Retina (tissue), 1 donor: Measurements from ENCODE around the gene KLK14.

Source experiments
- DNase-seq: peaks from one replicate; pipeline ENCODE4 v3.0.0-alpha.2; 2016

Gene KLK14

DNA sequence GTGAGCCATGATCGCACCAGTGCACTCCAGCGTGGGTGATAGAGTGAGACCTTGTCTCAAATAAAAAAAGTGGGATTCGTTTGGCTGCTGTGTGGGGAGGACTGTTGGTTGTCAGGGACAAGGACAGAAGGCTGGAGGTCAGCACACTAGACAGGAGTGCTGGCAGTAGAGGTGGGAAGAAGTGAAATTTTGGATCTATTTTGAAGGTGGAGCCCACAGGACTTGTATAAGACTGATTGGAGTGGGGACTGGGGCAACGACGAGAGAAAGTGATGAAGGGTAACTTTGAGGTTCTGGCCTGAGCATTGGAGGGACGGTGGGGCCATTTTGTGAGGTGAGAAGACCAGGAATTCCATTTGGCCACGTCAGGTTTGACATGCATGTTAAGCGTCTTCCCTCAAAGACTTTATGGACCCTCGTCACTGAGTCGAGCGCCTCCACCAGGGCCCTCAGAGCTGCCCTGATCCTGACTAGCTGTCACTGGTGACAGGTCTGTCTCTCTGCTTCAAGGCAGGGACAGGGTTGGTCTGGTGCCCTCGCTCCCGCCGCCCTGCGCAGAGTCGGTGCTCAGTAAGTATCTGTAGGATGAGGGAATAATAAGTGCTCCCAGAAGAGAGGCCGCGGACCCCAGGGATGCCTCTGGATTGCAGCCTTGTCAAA is 24.8 kb upstream of the KLK14 start:
- no peak for DNase-seq

DNA sequence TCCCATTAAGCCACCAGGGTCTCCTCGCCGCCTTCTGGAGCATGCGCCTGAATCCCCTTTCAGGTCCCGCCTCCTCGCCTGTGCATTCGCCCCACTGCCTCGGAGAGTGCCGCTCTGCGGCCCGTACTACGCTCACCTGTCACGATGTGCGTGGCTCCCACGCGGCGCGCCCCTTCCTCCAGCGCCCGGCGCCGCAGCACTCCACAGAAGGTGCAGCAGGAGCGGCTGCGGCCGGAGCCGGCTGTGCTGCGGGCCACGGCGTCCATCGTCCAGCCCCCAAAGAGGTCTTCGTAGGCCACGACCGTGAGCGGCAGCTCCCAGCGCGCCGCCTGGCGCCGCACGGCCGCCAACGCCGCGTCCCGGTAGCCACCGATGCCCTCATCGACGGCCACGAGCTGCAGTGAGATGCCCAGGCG is 21.2 kb upstream of the KLK14 start:
- peak; percentile 55 for DNase-seq

DNA sequence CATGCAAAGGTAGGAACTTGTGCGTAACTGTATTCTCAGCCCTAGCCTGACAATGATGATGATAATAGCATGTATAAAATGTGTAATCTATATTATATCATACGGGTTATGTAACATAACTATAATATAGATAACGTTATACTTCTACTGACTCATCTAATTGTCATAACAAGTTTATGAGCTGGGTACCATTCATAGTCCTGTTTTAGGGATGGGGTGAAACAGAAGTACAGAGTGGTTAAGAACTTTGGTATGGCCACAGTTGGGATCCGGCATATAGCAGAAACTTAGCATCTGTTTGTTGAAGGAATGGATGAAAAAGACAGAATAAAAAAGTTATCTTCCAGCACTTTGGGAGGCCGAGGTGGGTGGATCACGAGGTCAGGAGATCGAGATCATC is 20.3 kb upstream of the KLK14 start:
- no peak for DNase-seq

DNA sequence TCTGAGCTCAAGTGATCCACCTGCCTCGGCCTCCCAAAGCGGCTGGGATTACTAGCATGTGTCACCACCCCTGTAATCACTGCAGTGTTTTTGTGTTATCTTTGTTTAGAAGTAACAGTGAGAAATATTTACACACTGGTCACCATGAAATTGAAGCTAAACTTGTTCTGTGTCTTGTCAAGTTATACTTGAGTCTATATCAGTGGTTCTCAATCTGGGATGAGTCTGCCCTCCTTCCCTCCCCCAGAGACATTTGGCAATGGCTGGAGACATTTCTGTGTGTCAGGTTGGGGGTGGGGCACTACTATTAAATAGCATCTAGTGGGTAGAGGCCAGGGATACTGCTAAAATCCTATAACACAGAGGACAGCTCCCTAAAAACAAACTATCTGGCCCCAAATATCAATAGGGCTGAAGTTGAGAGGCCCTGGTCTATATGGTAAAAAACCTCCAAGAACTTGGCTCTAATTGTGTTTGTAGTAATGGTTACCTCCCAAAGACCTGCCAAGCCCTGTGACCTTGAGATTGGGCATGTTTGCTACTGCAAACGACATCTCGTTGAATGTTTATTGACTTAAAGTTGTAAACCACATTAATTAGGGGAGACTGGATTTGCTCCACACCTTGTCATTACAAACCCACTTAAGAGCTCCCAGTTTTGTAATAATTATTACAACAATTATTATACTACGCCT is 18.6 kb upstream of the KLK14 start:
- DNase-seq = no peak

DNA sequence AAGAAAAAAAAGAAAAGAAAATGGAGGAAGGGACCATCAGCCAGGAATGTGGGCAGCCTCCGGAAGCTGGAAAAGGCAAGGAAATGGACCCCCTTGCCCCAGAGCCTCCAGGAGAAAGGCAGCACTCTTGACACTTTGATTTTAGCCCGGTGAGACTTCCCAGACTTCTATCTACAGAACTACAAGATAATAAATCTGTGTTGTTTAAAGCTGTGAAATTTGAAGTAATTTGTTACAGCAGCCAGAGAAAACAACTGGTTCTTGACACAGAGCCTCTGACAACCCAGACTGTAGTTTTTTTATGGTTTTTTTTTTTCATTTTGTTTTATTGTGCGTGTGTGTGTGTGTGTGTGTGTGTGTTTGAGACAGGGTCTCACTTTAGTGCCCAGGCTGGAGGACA is 17.9 kb upstream of the KLK14 start:
- DNase-seq = no peak

DNA sequence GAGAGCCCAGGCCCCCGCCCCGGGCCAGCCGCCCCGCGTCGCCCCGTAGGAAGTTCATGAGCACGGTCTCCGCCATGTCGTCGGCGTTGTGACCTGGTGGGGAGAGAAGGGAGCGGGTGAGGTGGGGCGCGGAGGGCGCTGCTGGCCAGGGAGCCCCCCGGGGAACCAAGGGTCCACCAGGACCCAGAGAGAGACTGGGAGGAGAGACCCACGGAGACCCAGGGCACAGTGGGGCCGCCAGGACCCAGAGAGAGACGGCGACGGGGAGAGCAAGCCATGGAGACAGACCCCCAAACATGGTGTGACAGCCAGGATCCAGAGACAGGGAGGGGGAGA is 16.3 kb upstream of the KLK14 start:
- no peak for DNase-seq

DNA sequence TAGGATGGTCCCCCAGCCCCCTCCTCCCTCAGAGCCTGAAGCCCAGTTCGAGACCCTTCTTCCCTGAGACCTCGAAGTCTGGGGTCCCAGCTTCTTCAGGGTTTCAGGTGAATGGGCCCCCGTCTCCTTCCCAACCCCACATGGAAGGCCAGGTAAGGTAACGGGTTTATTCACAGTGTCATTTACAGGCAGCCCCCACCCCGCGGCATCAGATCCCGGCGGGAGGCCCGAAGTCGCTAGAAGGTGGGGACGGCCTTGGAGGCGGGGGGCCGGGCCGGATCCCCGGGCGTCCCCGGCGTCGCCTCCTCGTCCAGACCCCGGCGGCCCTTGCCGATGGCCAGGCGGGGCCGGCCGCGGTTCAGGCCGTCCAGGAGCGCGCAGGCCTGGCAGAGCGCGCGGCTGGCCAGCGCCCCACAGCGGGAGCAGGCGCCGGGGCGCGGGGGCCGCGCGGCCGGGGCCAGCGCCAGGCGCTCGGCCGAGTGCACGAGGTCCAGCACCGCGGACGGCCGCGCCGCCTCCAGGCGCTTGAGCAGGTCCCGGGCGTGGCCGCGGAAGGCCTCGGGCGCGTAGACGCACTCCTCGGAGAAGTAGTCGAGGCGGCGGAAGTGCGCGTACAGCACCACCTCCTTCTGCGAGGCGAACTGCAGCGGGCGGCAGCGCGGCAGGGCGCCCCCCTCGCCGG is 15.8 kb upstream of the KLK14 start:
- DNase-seq = peak; percentile 31

DNA sequence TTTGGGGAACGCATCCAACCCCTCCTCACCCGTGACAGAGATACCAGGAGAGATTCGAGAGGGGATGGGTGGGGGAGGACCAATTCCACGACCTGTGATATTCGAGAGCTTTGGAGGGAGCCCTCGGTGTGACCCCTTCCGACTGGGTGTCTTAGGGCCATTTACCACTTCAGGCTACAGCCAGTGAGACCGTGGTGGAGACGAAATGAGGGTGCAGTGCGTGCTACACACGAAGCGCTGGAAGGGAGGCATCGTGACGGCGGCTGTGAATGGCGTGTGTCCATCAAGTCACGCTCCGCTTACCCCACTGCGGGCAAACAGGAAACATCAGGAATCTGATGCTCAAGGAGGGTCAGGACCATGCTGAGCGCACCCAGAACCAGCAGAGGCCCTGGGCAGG is 15.1 kb upstream of the KLK14 start:
- no peak for DNase-seq

DNA sequence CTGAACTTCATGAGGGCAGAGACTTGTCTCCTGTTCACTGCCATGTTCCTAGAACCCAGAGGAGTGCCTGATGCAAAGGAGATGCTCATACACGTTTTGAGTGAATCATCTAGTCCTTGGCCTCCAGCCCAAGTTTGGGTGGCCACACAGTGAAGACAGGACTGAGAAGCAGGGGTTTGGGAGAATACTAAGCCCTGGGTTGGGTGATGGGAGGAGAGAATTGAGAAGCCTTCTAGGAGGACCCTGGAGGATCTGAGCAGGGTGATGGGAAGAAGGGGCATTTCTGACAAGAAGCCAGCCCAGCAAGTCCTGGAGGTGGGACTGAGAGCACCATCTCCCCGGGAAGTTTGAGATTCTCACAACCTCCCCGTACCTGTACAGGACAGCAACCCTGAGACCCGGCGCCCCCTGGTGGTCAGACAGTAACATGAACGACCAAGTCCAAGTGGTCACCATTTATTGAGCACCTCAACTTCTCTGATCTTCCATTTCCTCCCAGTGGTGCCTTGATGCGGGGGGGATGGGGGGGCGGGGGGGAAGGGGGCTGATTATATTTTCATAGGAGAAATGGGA is 14.6 kb upstream of the KLK14 start:
- DNase-seq = peak; percentile 43

DNA sequence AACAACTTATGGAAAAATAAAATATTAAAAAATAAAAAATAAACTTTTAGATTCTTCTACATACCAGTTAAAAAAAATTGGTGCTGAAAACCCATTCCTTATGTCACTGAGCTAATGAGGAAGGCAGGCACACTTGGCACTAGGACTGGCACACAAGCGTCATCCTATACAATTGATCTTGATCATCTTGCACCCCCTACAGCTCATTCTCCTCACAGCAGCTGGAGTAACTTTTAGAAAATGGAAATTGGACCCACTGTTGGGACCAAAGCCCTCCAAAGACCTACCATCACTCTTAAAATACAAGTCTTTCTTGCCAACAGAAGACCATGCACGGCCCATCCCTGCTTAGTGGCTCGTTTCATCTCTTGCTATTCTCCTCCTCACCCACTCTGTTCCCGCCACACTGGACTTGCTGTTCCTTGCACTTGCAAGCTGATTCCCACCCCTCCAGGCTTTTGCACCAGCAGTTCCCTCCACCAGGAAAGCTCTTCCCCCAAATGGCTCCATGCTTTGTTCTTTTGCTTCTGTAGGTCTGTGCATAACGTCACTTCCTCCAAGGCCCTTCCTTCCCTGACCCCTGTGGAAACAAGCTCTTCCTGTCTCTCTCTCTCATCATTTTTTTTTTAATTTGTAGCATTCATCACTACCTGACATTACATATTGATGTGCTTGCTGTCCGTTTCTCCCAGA is 13.9 kb upstream of the KLK14 start:
- DNase-seq = no peak

DNA sequence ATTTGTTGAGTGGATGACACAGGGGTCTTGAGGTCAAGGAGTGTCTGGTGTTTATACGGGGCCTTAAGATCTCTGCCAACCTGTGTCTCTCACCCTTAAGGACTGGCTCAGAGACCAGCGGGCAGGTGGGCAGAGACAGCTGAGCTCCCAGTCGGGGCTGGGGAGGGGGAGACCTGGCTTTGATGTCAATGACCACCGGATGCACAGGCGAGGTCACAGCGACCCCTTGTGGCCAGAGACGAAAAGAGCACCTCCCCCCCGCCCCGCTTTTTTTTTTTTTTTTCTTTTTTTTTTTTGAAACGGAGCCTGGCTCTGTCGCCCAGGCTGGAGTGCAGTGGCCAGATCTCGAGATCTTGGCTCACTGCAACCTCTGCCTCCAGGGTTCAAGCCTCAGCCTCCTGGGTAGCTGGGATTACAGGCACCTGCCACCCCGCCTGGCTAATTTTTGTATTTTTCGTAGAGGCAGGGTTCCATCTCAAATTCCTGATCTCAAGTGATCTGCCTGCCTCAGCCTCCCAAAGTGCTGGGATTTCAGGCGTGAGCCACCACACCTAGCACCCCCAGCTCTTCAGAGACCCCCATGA is 12.1 kb upstream of the KLK14 start:
- DNase-seq = peak; percentile 80

DNA sequence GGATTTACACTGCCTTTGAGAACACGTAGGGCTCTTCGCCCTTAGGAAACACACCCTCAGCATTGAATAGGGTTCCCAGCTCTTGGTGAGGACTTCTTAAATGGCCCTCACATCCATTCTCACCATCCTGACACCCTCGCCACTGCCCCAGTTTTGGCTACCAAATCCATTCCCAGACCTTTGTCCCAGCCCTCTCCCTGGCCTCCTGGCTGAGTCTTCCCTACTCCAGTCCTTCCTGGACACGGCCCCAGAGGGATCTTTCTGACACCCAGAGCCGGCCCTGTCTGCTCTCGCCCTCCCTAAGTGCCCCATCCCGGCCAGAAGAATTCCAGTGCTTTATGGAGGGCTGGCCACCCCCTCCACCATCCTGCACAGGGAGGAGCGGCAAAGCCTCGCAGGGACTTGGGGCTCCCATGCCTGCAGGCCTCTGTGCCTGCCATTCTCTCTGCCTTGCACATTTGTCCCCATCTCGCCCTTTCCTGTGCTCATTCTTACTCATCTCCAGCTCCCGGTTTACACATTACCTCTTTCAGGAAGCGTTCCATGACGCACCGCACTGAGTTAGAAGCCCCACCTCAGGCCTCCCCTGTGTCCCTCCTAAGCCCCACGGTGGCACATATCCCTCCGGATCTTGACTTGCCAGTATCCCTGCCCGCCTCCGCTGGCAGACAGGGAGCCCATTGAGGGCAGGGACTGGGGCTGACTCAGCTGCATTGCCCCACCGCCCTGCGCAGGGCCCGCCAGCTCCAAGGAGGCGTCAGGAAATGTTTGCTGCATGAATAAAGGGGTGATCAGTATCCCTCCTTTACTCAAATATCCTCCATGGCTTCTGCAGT is 11.0 kb upstream of the KLK14 start:
- DNase-seq = no peak

DNA sequence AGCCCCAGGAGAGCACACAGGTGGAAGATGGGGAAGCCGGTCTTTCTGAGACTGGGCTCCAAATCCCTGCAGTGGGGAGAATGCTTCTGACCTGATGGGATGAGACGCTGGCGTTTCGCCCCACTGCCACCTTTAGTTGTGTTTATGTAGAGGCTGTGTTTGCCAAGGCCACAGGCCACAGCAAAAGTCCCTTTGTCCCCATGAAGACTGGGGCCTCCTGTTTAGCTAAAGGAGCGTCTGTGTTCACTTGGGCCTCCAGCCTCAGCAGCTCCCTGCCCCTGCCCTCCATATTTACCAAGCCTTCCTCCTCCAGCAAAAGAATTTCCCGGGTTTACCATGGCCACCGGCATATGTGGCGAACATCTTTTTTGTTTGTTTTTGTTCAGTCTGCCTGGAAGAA is 10.4 kb upstream of the KLK14 start:
- DNase-seq = no peak

DNA sequence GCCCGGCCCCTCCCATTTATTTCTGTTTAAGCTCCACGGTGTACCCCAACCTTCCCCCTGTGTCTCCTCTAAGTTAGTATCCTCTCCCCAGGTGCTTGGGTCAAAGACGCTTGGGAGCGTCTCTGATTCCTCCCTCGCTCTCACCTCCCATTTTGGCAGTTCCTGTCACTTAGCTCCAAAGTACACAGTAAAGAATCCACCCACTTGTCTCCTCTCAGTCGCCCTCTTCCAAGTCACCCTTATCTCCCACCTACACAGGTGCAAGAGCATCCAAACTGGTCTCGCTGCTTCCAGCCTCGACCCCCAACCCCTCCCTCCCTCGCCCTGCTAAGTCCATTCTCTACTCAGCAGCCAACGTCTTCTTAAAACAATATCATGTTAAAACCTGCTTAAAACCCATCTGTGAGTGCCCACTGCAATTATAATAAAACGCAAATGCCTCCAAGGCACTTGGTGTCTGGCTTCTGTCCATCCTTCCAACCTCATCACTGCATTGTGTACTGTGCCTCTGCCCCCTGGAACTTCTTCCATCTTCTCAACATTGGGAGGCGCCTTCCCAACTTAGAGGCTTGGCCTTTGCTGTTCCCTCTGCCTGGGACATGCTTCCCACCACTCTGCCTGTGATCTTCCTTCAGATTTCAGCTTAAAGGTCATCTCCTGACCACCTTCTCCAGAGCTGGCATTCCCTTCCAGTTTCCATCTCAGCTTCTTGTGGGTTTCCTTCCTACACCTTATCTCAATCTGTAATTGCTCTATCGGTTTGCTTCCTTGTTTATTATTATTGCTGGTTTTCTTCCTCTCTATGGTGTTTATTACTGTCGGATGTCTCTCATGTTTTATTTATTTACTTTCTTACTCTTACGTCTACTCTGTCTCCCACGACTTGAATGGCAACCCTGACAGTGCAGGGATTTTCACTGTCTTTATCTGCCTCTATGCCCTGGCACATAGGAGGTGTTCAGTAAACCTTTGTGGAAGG is 9.5 kb upstream of the KLK14 start:
- DNase-seq = no peak

DNA sequence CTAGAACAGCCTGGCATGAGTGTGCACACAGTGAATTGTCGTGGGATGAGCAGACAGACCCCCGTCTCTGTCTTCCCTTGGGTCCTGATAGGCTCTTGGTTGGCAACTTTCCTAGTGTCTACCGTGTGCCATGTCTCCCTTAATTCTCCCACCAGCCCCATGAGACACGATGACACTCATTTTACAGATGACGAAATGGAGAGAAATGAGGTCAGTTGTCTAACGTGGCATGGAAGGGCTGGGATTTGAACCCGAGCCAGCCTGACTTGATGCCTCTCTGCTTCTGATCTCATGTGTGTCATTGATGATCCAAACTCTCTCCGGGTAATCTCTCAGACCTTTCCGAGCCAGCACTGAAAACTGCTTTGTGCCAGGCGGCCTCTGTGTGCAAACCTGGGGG is 8.4 kb upstream of the KLK14 start:
- no peak for DNase-seq

DNA sequence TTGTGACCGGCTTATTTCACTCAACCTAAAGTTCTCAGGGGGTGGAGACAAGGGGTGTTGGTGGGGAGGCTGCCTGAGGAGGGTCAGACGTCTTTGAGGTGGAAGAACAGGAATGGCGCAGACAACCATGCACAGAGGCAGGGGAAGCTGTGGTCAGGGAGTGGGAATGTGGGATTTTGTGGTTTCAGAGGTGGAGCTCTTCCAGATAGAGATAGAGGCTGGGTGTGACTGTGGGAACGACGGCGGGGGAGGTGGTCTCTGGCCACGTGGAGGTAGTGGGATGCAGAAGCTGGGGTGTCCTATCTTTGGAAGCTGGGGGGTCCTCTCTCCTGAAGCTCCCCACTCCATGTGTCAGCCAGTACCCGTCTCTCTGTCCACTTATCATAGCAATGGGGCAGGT is 7.8 kb upstream of the KLK14 start:
- DNase-seq = no peak

DNA sequence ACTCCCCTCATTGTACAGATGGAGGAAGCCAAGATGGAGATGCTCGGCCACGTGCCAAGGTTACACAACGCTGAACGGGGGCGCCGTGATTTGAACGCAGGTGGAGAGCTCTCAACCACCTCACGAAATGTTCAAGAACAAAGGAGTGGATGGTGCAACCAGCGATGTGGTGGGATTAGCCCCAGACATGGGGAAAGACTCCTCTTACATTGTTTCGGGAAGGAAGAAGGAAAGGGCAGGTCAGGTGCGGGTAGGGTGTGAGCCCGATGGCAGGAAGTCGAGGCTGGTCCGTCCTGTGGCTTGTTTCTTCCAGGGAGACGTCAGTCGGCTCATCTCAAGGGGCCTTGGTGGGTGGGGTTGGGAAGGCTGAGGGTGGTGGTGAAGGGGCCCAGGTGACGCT is 7.1 kb upstream of the KLK14 start:
- DNase-seq = no peak

DNA sequence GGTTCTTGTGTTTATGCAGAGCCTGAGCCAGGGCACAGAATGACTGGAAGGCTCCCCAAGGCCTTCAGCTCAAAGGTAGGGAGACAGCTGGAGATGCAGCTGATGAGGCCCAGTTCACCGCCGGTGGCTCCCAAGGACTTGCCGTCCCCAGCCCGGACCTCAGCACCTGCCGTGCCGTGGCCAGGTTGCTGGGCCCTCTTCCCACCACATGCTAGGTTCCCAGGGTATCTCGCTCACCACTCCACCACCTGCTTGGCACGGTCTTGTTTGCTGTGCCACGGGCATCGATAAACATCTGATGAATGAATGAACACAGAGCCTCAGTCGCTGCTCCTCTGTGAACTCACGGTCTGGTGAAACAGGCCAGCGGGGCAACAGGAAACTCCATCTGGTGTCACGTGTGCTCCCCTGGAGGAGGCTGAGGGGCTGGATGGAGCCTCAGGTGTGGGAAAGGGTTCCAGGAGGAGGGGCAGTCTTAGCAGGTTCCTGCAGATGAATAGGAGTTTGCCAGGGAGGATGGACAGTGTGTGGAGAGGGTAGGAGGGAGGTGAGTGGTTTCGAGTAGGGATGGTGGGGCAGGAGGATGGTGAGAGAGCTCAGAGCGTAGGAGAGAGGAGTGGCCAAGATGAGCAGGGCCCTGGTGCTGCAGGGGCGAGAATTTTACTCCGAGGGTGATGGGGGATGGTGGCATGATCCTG is 3.6 kb upstream of the KLK14 start:
- DNase-seq = no peak

DNA sequence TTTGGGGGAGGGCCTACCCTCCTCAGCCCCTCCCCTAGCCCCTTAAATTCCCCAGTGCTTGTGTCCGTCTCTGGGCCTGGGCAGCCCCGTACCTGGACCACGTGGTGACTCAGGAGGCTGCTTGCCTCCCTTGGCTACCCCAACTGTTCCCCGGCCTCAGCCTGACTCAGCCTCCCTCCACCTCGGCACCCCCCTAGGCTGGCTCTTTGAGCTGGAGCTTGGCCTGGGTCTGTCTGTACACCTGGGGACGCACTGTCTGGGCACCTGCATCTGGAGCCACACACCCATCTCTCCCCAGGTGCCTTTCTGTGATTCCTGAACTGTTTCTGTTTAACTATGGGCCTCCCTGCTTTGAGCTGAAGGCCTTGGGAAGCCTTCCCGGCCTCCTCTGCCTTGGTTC is 1.8 kb upstream of the KLK14 start:
- DNase-seq = no peak

DNA sequence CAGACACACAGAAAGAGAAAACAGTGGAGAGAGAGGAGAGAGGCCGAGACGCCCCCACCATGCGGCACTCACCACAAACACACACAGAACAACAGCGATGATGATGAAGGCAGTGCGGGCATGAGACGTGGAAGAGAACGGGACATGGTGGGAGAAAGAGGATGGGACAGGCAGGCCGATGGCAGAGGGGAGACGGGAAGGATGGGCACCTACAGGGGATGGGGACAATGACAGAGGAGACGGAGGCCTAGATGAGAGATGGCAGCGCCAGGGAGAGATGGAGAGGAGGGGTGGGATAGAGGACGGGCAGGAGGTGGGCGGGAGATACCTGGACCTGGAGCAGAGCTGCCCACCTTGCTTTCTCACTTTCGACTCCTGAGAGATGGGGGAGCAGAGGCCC is 1.1 kb upstream of the KLK14 start:
- no peak for DNase-seq
